Endothelial cell of umbilical vein (primary cell): Measurements from ENCODE around the gene KIAA1549.

Source experiments
- CTCF ChIP-seq, 2 donors: IDR thresholded peaks; 1 replicate in 1 of 2; 2 replicates in 1 of 2; pipeline ENCODE4 v1.5.1; 2011; ENCODE audit warnings: low read length in 2 of 2, mild to moderate bottlenecking in 2 of 2, moderate library complexity in 2 of 2, control low read depth in 1 of 2, inconsistent platforms in 1 of 2, low read depth in 1 of 2; ENCODE audit not compliant: insufficient read depth in 1 of 2; ENCODE audit errors: extremely low read depth in 1 of 2
- POLR2A ChIP-seq: IDR thresholded peaks from 2 replicates; pipeline ENCODE4 v1.6.1; 2012; ENCODE audit warnings: low read depth, mild to moderate bottlenecking, control low read depth, low read length

- TF ChIP-seq CTCF (IDR thresholded peaks at IDR 0.05; ENCODE audit: extremely low read depth in 1 of 2, insufficient read depth in 1 of 2, low read depth in 1 of 2, low read length in 2 of 2) (no peak), POLR2A (no peak)
These were observed 120.1 kb downstream of the KIAA1549 start for GRCh38 chr7:138861051-138861450.
